IgD-negative memory B cell (primary cell): ENCODE results near the gene COPS6. TPM values are rescaled to one million over a fixed set of nuclear protein-coding genes. Genes with fewer than 3 reads are reported as not detected.
A peak's percentile ranks its signal among the peaks of the same experiment; 100 is the strongest.

Source experiments
- H3K27ac Mint-ChIP-seq, 3 donors: one replicate each; pipeline ENCODE4 v1.8.0; 2020 to 2022; ENCODE audit warnings: mild to moderate bottlenecking in 3 of 3, mixed read lengths in 3 of 3, moderate library complexity in 1 of 3
- H3K27me3 Mint-ChIP-seq: one replicate; pipeline ENCODE4 v1.8.0; 2021; ENCODE audit warnings: mixed read lengths
- H3K36me3 Mint-ChIP-seq: one replicate; pipeline ENCODE4 v1.8.0; 2020; ENCODE audit warnings: mild to moderate bottlenecking, mixed read lengths
- H3K4me1 Mint-ChIP-seq, 3 donors: one replicate each; pipeline ENCODE4 v1.8.0; 2020 to 2022; ENCODE audit warnings: mixed read lengths in 3 of 3, mild to moderate bottlenecking in 1 of 3
- H3K4me3 Mint-ChIP-seq, 4 donors: one replicate each; pipeline ENCODE4 v1.8.0; 2020 to 2022; ENCODE audit warnings: mild to moderate bottlenecking in 4 of 4, mixed read lengths in 4 of 4, moderate library complexity in 3 of 4
- H3K9me3 Mint-ChIP-seq, 3 donors: one replicate each; pipeline ENCODE4 v1.8.0; 2020 to 2021; ENCODE audit warnings: mixed read lengths in 3 of 3, mild to moderate bottlenecking in 1 of 3
- polyA plus RNA-seq: library from polyadenylated mRNA; unstranded; fragments of 300-500 nt; fragmentation: Illumina TruSeq; gene quantifications from one replicate; pipeline ENCODE4 v1.2.3, GENCODE V29; 2021

The COPS6 gene
- polyA plus RNA-seq, 1 donor from 2014 or later: 121 TPM

DNA sequence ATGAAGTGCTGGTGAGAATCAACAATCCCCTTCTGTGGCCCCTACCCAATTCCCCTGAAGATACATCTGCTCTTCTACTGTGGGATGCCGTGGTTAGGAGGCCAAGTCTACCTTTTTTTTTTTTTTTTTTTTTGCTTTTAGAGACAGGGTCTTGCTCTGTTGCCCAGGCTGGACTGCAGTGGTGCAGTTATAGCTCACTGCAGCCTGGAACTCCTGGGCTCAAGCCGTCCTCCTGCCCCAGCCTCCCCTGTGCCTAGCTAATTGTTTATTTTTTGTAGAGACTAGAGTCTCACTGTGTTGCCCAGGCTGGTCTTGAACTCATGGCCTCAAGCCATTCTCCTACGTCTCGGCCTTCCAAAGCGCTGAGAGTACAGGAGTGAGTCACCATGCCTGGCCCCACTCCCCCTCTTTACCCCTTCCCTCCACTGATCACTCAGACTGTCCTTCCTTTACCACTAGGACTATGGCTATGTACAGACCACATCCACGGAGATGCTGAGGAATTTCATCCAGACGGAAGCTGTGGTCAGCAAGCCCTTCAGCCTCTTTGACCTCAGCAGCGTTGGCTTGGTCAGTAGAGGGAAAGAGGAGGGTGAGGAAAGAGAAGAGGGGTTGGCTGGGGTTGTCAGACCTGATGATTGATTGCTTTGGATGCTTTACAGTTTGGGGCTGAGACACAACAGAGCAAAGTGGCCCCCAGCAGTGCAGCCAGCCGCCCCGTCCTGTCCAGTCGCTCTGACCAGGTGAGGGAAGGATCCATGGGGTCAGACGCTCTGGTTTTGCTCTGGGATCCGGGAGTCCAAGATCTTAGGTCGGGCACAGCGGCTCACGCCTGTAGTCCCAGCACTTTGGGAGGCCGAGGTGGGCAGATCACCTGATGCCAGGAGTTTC is 14.4 kb downstream of the COPS6 start:
- Mint-ChIP-seq H3K27ac (peak overlapping the region in 2 of 3 donors; percentile 92 to 100), H3K4me1 (peaks cover 10 to 19% (median 19%) of the 10 kb centered on the region in 3 donors), H3K4me3 (peak overlapping the region; percentile 23 to 93 (median 78)), H3K9me3 (no peaks in the 10 kb centered on the region), H3K36me3 (no peaks in the 10 kb centered on the region), H3K27me3 (no peaks in the 10 kb centered on the region)

DNA sequence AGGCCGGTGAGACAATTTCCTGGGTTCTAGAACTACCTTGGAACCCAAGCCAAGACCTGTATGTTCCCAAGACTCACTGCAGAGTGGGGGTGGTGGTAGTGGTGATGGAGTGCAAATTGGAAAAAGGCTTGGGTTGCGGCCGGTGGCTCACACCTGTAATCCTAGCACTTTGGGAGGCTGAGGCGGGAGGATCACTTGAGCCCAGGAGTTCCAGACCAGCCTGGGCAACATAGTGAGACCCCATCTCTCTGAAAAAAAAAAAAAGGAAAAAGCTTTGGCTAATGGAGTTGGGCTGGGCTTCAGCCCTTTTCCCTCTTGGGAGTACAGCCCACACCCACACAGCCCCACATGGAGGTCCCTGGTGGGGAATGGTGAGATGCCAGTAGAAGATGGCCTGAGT is 16.8 kb downstream of the COPS6 start:
- no peaks in the 10 kb centered on the region for H3K36me3 Mint-ChIP-seq
- H3K9me3 Mint-ChIP-seq: no peaks in the 10 kb centered on the region
- H3K4me3 Mint-ChIP-seq: peak overlapping the region in 1 of 4 donors; percentile 52
- H3K27ac Mint-ChIP-seq: peak overlapping the region in 1 of 3 donors; percentile 42
- H3K27me3 Mint-ChIP-seq: no peaks in the 10 kb centered on the region
- H3K4me1 Mint-ChIP-seq: peaks cover 4 to 11% (median 5%) of the 10 kb centered on the region in 3 donors

DNA sequence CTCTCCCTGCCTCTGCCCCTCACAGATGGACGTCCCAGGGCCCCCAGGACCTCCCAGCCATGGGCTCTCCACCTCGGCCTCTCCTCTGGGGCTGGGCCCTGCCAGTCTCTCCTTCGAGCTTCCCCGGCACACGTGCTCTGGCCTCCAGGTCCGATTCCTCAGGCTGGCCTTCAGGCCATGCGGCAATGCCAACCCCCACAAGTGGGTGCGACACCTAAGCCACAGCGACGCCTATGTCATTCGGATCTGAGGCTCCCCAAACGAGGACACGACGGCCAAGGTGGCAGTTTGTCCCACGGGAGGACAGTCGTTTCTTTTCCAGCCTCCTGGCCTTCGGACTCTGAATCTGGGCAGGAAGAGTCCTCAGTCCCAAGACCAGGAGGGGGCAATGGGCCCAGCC is 17.9 kb downstream of the COPS6 start:
- Mint-ChIP-seq H3K4me1 (peaks cover 4 to 5% (median 5%) of the 10 kb centered on the region in 3 donors), H3K4me3 (peak overlapping the region in 1 of 4 donors; percentile 57), H3K9me3 (no peaks in the 10 kb centered on the region), H3K36me3 (no peaks in the 10 kb centered on the region), H3K27me3 (no peaks in the 10 kb centered on the region), H3K27ac (peak overlapping the region in 1 of 3 donors; percentile 23)

DNA sequence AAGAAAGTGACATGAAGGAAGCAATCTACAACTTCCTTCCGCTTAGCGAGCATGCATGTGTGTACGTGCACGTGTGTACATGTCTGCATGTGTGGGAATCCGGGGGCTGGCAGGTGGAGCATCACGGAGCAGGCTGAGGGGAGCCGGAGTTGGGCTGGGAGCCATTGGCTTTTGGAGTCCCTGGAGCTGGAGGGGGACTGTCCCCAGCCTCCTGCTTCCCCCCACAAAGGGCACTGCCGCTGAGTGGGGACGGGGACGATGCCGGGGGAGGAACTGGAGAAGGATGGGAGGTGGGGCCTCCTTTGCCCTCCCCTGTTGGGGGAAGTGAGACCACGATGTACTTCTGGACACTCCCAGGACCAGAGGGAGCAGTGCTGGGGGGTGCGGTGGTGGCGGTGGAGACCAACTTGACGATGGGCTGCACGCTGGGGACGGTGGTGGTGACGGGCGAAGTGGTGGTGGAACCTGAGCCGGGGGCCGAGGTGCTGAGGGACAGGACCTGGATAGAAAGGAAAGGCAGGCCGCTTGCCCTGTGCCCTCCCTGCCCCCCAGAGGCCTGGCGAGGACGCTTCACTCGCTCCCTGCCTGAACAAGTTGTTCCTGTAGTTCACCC is 18.5 kb downstream of the COPS6 start:
- peak overlapping the region in 1 of 4 donors; percentile 57 for H3K4me3 Mint-ChIP-seq
- peak overlapping the region in 1 of 3 donors; percentile 23 for H3K27ac Mint-ChIP-seq
- no peaks in the 10 kb centered on the region for H3K9me3 Mint-ChIP-seq
- H3K36me3 Mint-ChIP-seq: no peaks in the 10 kb centered on the region
- peaks cover 4 to 5% (median 5%) of the 10 kb centered on the region in 3 donors for H3K4me1 Mint-ChIP-seq
- H3K27me3 Mint-ChIP-seq: no peaks in the 10 kb centered on the region

DNA sequence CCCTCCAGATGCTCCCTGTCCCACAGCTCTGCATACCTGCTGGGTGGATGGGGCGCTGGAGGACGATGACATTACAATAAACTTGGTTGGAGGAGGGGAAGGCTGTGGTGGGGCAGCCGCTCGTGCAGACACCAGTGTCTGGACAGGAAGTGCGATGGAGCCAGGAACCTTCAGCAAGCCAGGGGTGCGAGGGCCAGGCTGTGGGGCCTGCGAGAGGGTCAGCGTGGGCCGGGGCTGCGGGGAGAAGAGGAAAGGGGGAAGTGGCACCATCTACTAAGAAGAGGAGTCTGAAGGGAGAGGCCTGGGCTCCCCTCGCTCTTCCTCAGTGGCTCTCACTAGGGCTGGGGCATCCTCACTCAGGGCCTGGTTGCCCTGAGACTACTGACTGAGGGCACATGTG is 19.1 kb downstream of the COPS6 start:
- Mint-ChIP-seq H3K27me3 (no peaks in the 10 kb centered on the region), H3K4me3 (no peak overlapping the region), H3K36me3 (no peaks in the 10 kb centered on the region), H3K9me3 (no peaks in the 10 kb centered on the region), H3K27ac (no peak overlapping the region), H3K4me1 (peaks cover 2 to 5% (median 4%) of the 10 kb centered on the region in 3 donors)

DNA sequence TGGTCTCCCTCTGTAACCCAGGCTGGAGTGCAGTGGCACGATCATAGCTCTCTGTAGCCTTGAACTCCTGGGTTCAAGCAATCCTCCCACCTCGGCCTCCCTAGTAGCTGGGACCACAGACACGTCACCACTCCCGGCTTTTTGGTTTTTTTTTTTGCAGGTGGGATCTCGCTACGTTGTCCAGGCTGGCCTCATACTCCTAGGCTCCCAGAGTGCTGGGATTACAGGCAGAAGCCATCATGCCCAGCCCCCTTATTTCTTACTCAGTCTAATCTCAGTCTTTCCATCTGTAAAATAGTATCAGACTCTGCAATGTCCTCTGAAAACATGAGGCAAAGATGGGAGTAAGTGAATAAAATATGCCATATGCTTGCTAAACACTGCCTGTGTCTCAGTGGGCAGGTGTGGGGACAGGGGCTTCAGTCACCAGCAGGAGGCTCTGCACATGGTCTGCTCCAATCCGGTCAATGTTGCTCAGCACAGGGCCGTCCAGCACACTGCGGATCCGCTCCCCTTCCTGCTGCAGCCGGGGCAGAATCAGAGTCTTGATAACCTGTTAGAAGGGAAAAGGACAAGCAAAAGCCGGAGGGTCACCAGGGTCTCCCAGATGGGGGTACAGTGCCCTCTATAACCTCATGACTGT is 20.9 kb downstream of the COPS6 start:
- Mint-ChIP-seq H3K9me3 (no peaks in the 10 kb centered on the region), H3K27ac (no peak overlapping the region), H3K36me3 (peaks cover 2% of the 10 kb centered on the region), H3K4me1 (no peaks in the 10 kb centered on the region), H3K4me3 (no peak overlapping the region), H3K27me3 (no peaks in the 10 kb centered on the region)

DNA sequence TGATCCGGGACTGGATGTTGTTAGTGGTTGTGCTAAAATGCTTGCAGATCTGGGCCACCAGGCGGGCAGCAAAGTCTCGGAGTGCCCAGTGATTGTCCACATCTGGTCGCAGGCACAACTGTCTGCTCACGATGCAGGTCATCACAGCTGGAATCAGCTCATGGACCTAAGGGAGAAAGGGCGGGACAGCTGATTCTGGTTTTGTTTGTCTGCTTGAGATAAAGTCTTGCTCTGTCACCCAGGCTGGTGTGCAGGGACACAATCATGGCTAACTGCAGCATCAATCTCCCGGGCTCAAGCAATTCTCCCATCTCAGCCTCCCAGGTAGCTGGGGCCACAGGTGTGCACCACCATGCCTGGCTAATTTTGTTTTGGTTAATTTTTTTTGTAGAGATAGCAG is 22.4 kb downstream of the COPS6 start:
- H3K9me3 Mint-ChIP-seq: no peaks in the 10 kb centered on the region

DNA sequence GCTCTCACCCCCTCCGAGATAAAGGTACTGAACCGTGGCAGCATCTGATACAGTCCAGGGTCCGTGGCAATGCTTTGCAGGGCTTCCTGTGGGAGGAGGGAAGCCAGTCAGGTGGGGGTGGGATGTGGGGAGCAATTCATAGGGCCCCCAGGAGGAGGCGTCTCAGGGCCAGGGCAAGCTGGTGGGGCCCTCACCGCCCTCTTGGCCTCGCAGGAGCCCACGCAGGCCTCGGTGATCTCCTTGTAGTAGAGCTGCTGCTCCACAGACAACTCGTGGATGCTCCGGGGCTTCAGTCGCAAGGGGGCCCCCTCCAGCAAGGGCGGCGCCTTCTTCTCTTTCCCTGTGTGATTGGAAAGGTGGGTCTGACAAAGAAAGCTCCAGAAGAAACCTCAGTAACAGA is 23.1 kb downstream of the COPS6 start:
- H3K36me3 Mint-ChIP-seq: peaks cover 2% of the 10 kb centered on the region
- H3K27ac Mint-ChIP-seq: no peak overlapping the region
- H3K27me3 Mint-ChIP-seq: no peaks in the 10 kb centered on the region
- peaks cover 0 to 3% (median 0%) of the 10 kb centered on the region in 3 donors for H3K4me1 Mint-ChIP-seq
- H3K4me3 Mint-ChIP-seq: peak overlapping the region in 1 of 4 donors; percentile 54
- H3K9me3 Mint-ChIP-seq: no peaks in the 10 kb centered on the region

More for the DNA sequence above, 22.4 kb downstream of the COPS6 start:
- H3K27me3 Mint-ChIP-seq: no peaks in the 10 kb centered on the region
- H3K36me3 Mint-ChIP-seq: peaks cover 2% of the 10 kb centered on the region
- peak overlapping the region in 1 of 4 donors; percentile 32 for H3K4me3 Mint-ChIP-seq
- peak overlapping the region in 1 of 3 donors; percentile 35 for H3K27ac Mint-ChIP-seq
- no peaks in the 10 kb centered on the region for H3K4me1 Mint-ChIP-seq

DNA sequence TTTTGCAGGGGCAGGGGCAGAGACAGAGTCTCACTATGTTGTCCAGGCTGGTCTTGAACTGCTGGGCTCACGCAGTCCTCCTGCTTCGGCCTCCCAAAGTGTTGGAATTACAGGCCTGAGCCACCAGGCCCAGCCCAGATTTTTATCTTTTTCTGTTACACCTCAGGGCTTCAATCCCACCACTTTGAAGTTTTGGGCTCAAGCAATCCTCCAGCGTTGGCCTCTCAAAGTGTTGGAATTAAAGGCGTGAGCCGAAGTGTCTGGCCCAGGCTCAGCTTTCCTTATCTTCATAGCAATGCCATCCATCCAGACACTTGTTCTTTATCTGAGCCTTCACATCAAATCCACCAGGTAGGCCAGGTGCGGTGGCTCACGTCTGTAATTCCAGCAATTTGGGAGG is 26.3 kb downstream of the COPS6 start:
- Mint-ChIP-seq H3K27ac (no peak overlapping the region), H3K4me1 (peaks cover 10 to 14% (median 11%) of the 10 kb centered on the region in 3 donors), H3K4me3 (no peak overlapping the region), H3K27me3 (no peaks in the 10 kb centered on the region), H3K9me3 (no peaks in the 10 kb centered on the region), H3K36me3 (peaks cover 2% of the 10 kb centered on the region)

DNA sequence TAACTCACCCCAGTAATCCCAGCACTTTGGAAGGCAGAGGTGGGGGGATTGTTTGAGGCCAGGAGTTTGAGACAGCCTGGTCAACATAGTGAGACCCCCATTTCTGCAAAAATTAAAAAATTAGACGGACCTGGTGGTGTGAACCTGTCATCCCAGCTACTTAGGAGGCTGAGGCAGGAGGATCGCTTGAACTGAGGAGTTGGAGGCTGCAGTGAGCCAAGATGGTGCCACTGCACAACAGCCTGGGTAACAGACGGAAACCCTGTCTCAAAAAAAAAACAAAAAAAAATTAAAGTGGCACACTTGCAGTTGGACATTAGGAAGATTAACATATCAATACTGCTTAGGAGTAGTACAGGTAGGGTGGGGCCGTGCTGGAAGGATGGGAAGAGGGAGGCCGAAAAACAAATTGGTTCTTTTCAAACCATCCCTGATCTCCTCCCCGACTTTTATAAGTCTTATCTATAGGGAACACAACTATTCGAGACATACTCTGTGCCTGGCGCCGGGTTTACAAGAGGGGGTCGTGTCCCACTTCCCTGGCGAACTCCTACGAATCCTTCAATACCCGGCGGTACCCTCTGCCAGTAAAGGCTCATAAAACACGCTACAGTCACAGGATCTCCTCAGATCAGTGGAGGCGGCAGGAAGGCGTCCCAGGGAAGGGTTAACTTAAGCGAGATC is 29.8 kb downstream of the COPS6 start:
- H3K27me3 Mint-ChIP-seq: no peaks in the 10 kb centered on the region
- H3K4me1 Mint-ChIP-seq: peaks cover 14 to 19% (median 17%) of the 10 kb centered on the region in 3 donors
- H3K27ac Mint-ChIP-seq: peak overlapping the region; percentile 99
- peak overlapping the region; percentile 96 to 98 (median 96) for H3K4me3 Mint-ChIP-seq
- peaks cover 3% of the 10 kb centered on the region for H3K36me3 Mint-ChIP-seq
- no peaks in the 10 kb centered on the region for H3K9me3 Mint-ChIP-seq

DNA sequence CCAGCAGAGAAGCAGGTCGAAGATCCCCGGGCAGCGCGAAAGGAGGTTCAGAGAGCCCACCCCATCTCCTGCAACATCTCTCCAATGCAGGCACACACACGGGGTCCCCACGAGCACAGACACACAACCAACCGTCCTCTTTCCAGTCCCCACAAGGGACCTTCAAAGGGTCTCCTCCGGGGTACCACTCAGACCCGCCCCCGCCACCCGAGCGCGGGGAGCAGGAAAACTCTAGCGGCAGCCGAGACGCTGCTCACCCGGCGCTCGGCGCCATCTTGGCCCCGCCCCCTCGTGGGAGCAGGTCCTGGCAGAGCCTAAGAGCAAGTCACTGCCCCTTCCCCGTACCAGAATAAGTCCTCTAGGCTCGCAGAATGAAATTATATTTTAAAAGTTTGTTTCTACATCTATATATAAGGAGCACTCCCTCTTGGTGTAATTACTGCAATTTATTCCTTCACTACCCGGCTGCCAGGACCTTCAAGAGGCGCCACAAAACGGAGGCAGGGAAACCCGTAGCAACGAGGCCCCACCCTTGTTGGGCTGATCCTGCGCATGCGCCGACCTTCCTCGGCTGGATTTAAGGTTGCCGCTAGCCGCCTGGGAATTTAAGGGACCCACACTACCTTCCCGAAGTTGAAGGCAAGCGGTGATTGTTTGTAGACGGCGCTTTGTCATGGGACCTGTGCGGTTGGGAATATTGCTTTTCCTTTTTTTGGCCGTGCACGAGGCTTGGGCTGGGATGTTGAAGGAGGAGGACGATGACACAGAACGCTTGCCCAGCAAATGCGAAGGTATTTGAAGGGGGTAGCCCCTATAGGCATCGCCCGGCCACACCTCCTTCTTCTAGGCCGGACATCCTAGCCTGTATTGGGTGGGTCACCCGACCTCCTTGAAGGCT is 30.6 kb downstream of the COPS6 start, which contains the start of the genes CNPY4 and TAF6:
Gene CNPY4 (plus strand): TSS at position 563 of the 898 bp plus-strand sequence. CDS start 111 bp downstream, at position 674.
Gene TAF6 (minus strand): TSS at position 287 of the 898 bp plus-strand sequence. CDS start 5,149 bp downstream, outside the sequence.
- peaks cover 2% of the 10 kb centered on the region for H3K36me3 Mint-ChIP-seq
- no peaks in the 10 kb centered on the region for H3K9me3 Mint-ChIP-seq
- H3K27ac Mint-ChIP-seq: peak within 1 kb of the TSS; percentile 99
- no peaks in the 10 kb centered on the region for H3K27me3 Mint-ChIP-seq
- peak within 1 kb of the TSS; percentile 96 to 98 (median 96) for H3K4me3 Mint-ChIP-seq
- peaks cover 17 to 21% (median 19%) of the 10 kb centered on the region in 3 donors for H3K4me1 Mint-ChIP-seq

DNA sequence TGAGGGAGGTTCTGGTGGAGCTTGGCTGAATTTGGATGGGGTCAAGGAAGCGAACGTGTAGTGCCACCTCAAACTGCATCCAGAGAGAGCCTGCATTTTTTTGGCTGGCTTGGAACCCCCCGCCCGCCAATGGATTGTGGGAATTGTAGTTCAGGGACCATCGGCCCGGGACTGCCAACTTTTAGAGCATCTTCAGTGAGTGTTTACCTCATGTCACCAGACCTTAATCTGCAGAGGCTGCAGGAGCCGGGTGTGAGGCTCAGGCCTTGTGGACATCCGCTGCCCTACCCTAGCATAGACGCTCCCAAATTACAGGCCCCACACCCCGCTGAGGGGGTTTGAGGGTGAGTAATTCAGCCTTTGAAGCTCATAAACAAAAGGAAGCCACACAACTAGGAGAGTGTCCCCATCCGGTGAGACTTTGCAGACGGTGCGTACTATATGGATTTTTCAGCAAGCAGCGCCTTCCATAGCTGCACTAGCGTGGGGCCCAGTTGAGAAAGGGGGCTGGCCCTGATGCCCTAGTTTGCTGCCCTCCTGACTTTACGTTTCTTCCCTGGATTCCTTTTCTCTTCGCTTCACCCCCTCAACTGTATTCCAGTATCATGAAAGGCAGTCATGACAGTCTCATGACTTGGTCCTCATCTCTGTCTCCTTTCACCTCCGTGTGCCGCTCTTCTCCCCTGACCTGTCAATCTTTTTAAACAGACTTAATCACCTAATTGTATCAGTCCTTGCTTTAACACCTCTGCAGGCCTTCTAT is 31.4 kb downstream of the COPS6 start:
- Mint-ChIP-seq H3K4me1 (peaks cover 22 to 29% (median 25%) of the 10 kb centered on the region in 3 donors), H3K36me3 (peaks cover 2% of the 10 kb centered on the region), H3K27ac (peak overlapping the region; percentile 99), H3K9me3 (no peaks in the 10 kb centered on the region), H3K27me3 (no peaks in the 10 kb centered on the region), H3K4me3 (peak overlapping the region; percentile 96 to 98 (median 96))

DNA sequence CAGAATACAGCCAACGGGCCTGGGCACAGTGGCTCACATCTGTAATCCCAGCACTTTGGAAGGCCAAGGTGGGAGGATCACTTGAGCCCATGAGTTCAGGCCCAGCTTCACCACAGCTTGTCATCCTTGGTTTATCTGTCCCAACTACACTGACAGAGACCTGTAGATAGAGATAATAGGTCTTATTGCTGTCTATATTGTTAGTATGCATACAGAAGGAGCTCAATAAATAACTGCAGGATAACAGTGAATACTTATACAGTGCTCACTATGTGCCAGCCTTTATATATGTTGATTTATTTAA is 31.9 kb downstream of the COPS6 start:
- Mint-ChIP-seq H3K9me3 (no peaks in the 10 kb centered on the region), H3K27ac (peak overlapping the region; percentile 4 to 99 (median 99))

More for the DNA sequence above, 31.9 kb downstream of the COPS6 start:
- H3K36me3 Mint-ChIP-seq: peaks cover 2% of the 10 kb centered on the region
- H3K4me1 Mint-ChIP-seq: peaks cover 25 to 29% (median 28%) of the 10 kb centered on the region in 3 donors
- no peaks in the 10 kb centered on the region for H3K27me3 Mint-ChIP-seq
- peak overlapping the region; percentile 91 to 98 (median 96) for H3K4me3 Mint-ChIP-seq
